Aorta (tissue), 5 donors: Measurements from ENCODE around the gene LRRC63. TPM values are rescaled to one million over a fixed set of nuclear protein-coding genes. Genes with fewer than 3 reads are reported as not detected.
A peak's percentile ranks its signal among the peaks of the same experiment; 100 is the strongest.
"Not testable (repeated sequence)": the region's sequence is repeated elsewhere in the genome, so short reads cannot be mapped to it uniquely, and the experiment has no call there.

Experiments used
- ATAC-seq: fragments of 200-7000 bp; cut with Tn5 transposase; one replicate; pipeline ENCODE4 v1.9.1; 2022; ENCODE audit warnings: moderate library complexity; ENCODE audit not compliant: low FRiP score
- DNase-seq, 2 donors: peaks; one replicate each; pipeline ENCODE4 v3.0.0-alpha.2; 2020
- H3K27ac ChIP-seq, 2 donors: one replicate each; pipeline ENCODE4 v1.5.1; 2013; ENCODE audit warnings: low read length in 2 of 2, mild to moderate bottlenecking in 2 of 2, moderate library complexity in 2 of 2, control low read depth in 1 of 2, inconsistent platforms in 1 of 2, low read depth in 1 of 2
- H3K27me3 ChIP-seq, 2 donors: one replicate each; pipeline ENCODE4 v1.6.1; 2013; ENCODE audit warnings: control low read depth in 1 of 2, low read length in 1 of 2, mild to moderate bottlenecking in 1 of 2, moderate library complexity in 1 of 2; ENCODE audit not compliant: insufficient read depth in 2 of 2, control insufficient read depth in 1 of 2
- H3K36me3 ChIP-seq, 2 donors: one replicate each; pipeline ENCODE4 v1.6.1; 2013; ENCODE audit warnings: control low read depth in 1 of 2, low read length in 1 of 2, mild to moderate bottlenecking in 1 of 2; ENCODE audit not compliant: insufficient read depth in 2 of 2, control insufficient read depth in 1 of 2
- H3K4me1 ChIP-seq, 2 donors: one replicate each; pipeline ENCODE4 v1.6.1; 2013; ENCODE audit warnings: low read length in 2 of 2, control low read depth in 1 of 2, mild to moderate bottlenecking in 1 of 2, moderate library complexity in 1 of 2; ENCODE audit not compliant: insufficient read depth in 2 of 2, control insufficient read depth in 1 of 2
- H3K4me3 ChIP-seq, 2 donors: one replicate each; pipeline ENCODE4 v1.5.1; 2013; ENCODE audit warnings: low read length in 2 of 2, control low read depth in 1 of 2, mild to moderate bottlenecking in 1 of 2
- H3K9me3 ChIP-seq: one replicate; pipeline ENCODE4 v1.6.1; 2013; ENCODE audit warnings: mild to moderate bottlenecking, low read length; ENCODE audit not compliant: control insufficient read depth
- WGBS, 2 donors: extraction: QIAGEN DNeasy Blood & Tissue Kit; methylation state at CpG; one replicate each; pipeline ENCODE4 v1.1.7; 2013; 5-methylcytosine and 5-hydroxymethylcytosine counted together
- intact Hi-C, 2 donors: fragments of 100-400 bp; cut with DNase I; formaldehyde crosslinking; loops; one replicate each; pipeline versions ENCODE4 v1.14.2 to v1.15.0; 2022
- long read RNA-seq, 2 donors: library from polyadenylated mRNA; unstranded; transcript quantifications; one replicate each; pipeline ENCODE4 v2.0.0, GENCODE V29; 2020 to 2021
- polyA plus RNA-seq, 2 donors: library from polyadenylated mRNA; stranded (reverse); fragments of 200-250 nt; gene quantifications; one replicate each; pipeline ENCODE4 v1.2.3, GENCODE V29; 2013
- total RNA-seq, 2 donors: library from RNA; stranded (reverse); fragmentation: NEBNext Ultra II Directional; extraction: Animal tissue kit (Norgen Biotek cat#: 25700); gene quantifications; one replicate each; pipeline ENCODE4 v1.2.1, GENCODE V29; 2021
- donor health status: healthy with polysubstance abuse.
- donor health status: Bipolar disorder and iron deficiency.
- donor health status: DM: no; HTN: no; CAD: no.
- donor health status: DM: no; HTN: no; CAD: no.
- donor health status: DM: yes; HTN: yes; CAD: no.

The LRRC63 gene
- total RNA-seq (under 1 TPM in 1 of 2 donors, not detected in 1; 0.99 TPM), polyA plus RNA-seq (under 1 TPM in 1 of 2 donors, not detected in 1; 0.15 TPM)
- long read RNA-seq, donor 1: 0 reads
- long read RNA-seq, donor 2, partial matches to known transcripts: 0 of 2 reads
- long read RNA-seq, donor 2, other reads (novel, unspliced or antisense): 2 of 2 reads

- H3K27ac ChIP-seq: no peak within 1 kb of the TSS
- ATAC-seq: peak; percentile 91
- H3K27me3 ChIP-seq: no peaks in the 10 kb centered on the region
- no peaks in the 10 kb centered on the region for H3K9me3 ChIP-seq
- WGBS, 2 donors: 2 to 3% methylated on average over 52 to 53 of the region's 53 CpGs
- peak; percentile 90 to 93 for DNase-seq
- H3K36me3 ChIP-seq: no peaks in the 10 kb centered on the region
- H3K4me3 ChIP-seq: peak within 1 kb of the TSS; percentile 46 to 62
- intact Hi-C loops: loop anchor here in 1 of 2 donors (5.0 kb wide), 1 partner anchor 86 kb away; no protein-coding TSS in a partner anchor
- H3K4me1 ChIP-seq: peaks cover 0 to 3% of the 10 kb centered on the region in 2 donors
Measured at GRCh38 chr13:46211483-46212351, at the start of gene LRRC63. LRRC63 (plus strand) TSS chr13:46211928; CDS start chr13:46213035, 1,107 bp downstream.

GRCh38 chr13:46162741-46163140 lies 49.0 kb upstream of the LRRC63 start:
- H3K4me3 ChIP-seq, H3K27me3 ChIP-seq, H3K4me1 ChIP-seq, H3K36me3 ChIP-seq, H3K27ac ChIP-seq, ATAC-seq, DNase-seq, H3K9me3 ChIP-seq: not testable (repeated sequence)
- intact Hi-C loops: loop anchor here in 1 of 2 donors (10.0 kb wide), 1 partner anchor 162 kb away; no protein-coding TSS in a partner anchor
- WGBS, 2 donors: 94 to 97% methylated on average over 22 to 36 of the region's 36 CpGs

GRCh38 chr13:46164661-46165060 lies 47.1 kb upstream of the LRRC63 start:
- H3K27ac ChIP-seq: no peak overlapping the region
- H3K4me3 ChIP-seq: no peak overlapping the region
- intact Hi-C loops: loop anchor here in 1 of 2 donors (10.0 kb wide), 1 partner anchor 160 kb away; no protein-coding TSS in a partner anchor
- H3K27me3 ChIP-seq: no peaks in the 10 kb centered on the region
- no peaks in the 10 kb centered on the region for H3K36me3 ChIP-seq
- no peaks in the 10 kb centered on the region for H3K4me1 ChIP-seq
- DNase-seq (no peak), ATAC-seq (no peak)
- H3K9me3 ChIP-seq: peaks cover 2% of the 10 kb centered on the region

GRCh38 chr13:46165485-46166223 lies 46.1 kb upstream of the LRRC63 start:
- DNase-seq (no peak), ATAC-seq (no peak)
- Histone ChIP-seq H3K36me3 (no peaks in the 10 kb centered on the region), H3K4me1 (no peaks in the 10 kb centered on the region), H3K27ac (no peak overlapping the region), H3K27me3 (peaks cover 0 to 1% of the 10 kb centered on the region in 2 donors), H3K4me3 (no peak overlapping the region), H3K9me3 (no peaks in the 10 kb centered on the region)
- WGBS, 2 donors: 44 to 45% methylated on average over 5 of the region's 5 CpGs
- intact Hi-C loops: loop anchor here in 1 of 2 donors (10.0 kb wide), 1 partner anchor 159 kb away; no protein-coding TSS in a partner anchor

- 63 to 67% methylated on average over 1 of the region's 1 CpG for WGBS, 2 donors
- intact Hi-C loops: loop anchor here in 1 of 2 donors (10.0 kb wide), 1 partner anchor 159 kb away; no protein-coding TSS in a partner anchor
- ATAC-seq: no peak
- DNase-seq: no peak
- H3K27me3 ChIP-seq: peaks cover 0 to 2% of the 10 kb centered on the region in 2 donors
- H3K27ac ChIP-seq: no peak overlapping the region
- H3K4me1 ChIP-seq: no peaks in the 10 kb centered on the region
- H3K4me3 ChIP-seq: no peak overlapping the region
- no peaks in the 10 kb centered on the region for H3K9me3 ChIP-seq
- H3K36me3 ChIP-seq: no peaks in the 10 kb centered on the region
Measured at GRCh38 chr13:46166224-46166584, 45.5 kb upstream of the LRRC63 start.

GRCh38 chr13:46166947-46167610 lies 44.6 kb upstream of the LRRC63 start:
- H3K4me1 ChIP-seq: no peaks in the 10 kb centered on the region
- intact Hi-C loops: loop anchor here in 1 of 2 donors (10.0 kb wide), 1 partner anchor 158 kb away; no protein-coding TSS in a partner anchor
- no peak overlapping the region for H3K4me3 ChIP-seq
- no peaks in the 10 kb centered on the region for H3K9me3 ChIP-seq
- no peak overlapping the region for H3K27ac ChIP-seq
- WGBS, 2 donors: 53 to 64% methylated on average over 3 of the region's 3 CpGs
- H3K36me3 ChIP-seq: no peaks in the 10 kb centered on the region
- ATAC-seq (no peak), DNase-seq (no peak)
- peaks cover 0 to 2% of the 10 kb centered on the region in 2 donors for H3K27me3 ChIP-seq

GRCh38 chr13:46168341-46168740 lies 43.4 kb upstream of the LRRC63 start:
- peak; percentile 67 for ATAC-seq

GRCh38 chr13:46168783-46169182 lies 42.9 kb upstream of the LRRC63 start:
- 26 to 35% methylated on average over 1 of the region's 1 CpG for WGBS, 2 donors
- Histone ChIP-seq H3K36me3 (no peaks in the 10 kb centered on the region), H3K4me1 (no peaks in the 10 kb centered on the region), H3K4me3 (no peak overlapping the region), H3K27ac (no peak overlapping the region), H3K27me3 (peaks cover 0 to 2% of the 10 kb centered on the region in 2 donors), H3K9me3 (no peaks in the 10 kb centered on the region)
- DNase-seq (no peak), ATAC-seq (no peak)
- intact Hi-C loops: loop anchor here in 1 of 2 donors (10.0 kb wide), 1 partner anchor 156 kb away; no protein-coding TSS in a partner anchor

More at GRCh38 chr13:46168341-46168740, 43.4 kb upstream of the LRRC63 start:
- DNase-seq: peak in 1 of 2 donors; percentile 65
- Histone ChIP-seq H3K4me1 (no peaks in the 10 kb centered on the region), H3K9me3 (no peaks in the 10 kb centered on the region), H3K27me3 (peaks cover 0 to 2% of the 10 kb centered on the region in 2 donors), H3K36me3 (no peaks in the 10 kb centered on the region), H3K4me3 (no peak overlapping the region), H3K27ac (no peak overlapping the region)
- intact Hi-C loops: loop anchor here in 1 of 2 donors (10.0 kb wide), 1 partner anchor 156 kb away; no protein-coding TSS in a partner anchor
- WGBS, 2 donors: 47 to 53% methylated on average over 8 of the region's 8 CpGs
